Natural killer cell (primary cell): ENCODE measurements around the gene FAM8A1. TPM values are rescaled to one million over a fixed set of nuclear protein-coding genes. Genes with fewer than 3 reads are reported as not detected.
A peak's percentile ranks its signal among the peaks of the same experiment; 100 is the strongest.
"Not testable (repeated sequence)": the region's sequence is repeated elsewhere in the genome, so short reads cannot be mapped to it uniquely, and the experiment has no call there.

ENCODE experiments used
- ATAC-seq, 3 donors: fragments of 150-1000 bp in 2 of 3; fragments of 200-7000 bp in 1 of 3; cut with Tn5 transposase; 1 replicate in 1 of 3; 2 replicates in 2 of 3; pipeline ENCODE4 v1.10.0; 2021; ENCODE audit warnings: mild to moderate bottlenecking in 2 of 3, moderate library complexity in 2 of 3
- DNase-seq, 2 donors: peaks; one replicate each; pipeline versions ENCODE4 v3.0.0 to v3.0.0-alpha.2; 2013 to 2021; ENCODE audit warnings: mixed read lengths in 1 of 2
- H3K27ac ChIP-seq: one replicate; pipeline ENCODE4 v1.5.1; 2013; ENCODE audit warnings: mild to moderate bottlenecking, low read length
- H3K27me3 ChIP-seq: one replicate; pipeline ENCODE4 v1.6.1; 2013; ENCODE audit warnings: low read length; ENCODE audit not compliant: control insufficient read depth, insufficient read depth
- H3K36me3 ChIP-seq: one replicate; pipeline ENCODE4 v1.6.1; 2013; ENCODE audit warnings: low read length; ENCODE audit not compliant: control insufficient read depth, insufficient read depth
- H3K4me1 ChIP-seq: one replicate; pipeline ENCODE4 v1.6.1; 2013; ENCODE audit warnings: low read length; ENCODE audit not compliant: control insufficient read depth, insufficient read depth
- H3K4me3 ChIP-seq: one replicate; pipeline ENCODE4 v1.5.1; 2013; ENCODE audit warnings: low read length
- H3K9me3 ChIP-seq: one replicate; pipeline ENCODE4 v1.6.1; 2013; ENCODE audit warnings: low read length; ENCODE audit not compliant: control insufficient read depth, insufficient read depth
- H3K27ac Mint-ChIP-seq, 2 donors: one replicate each; pipeline ENCODE4 v1.8.0; 2022; ENCODE audit warnings: mild to moderate bottlenecking in 2 of 2, mixed read lengths in 2 of 2, moderate library complexity in 1 of 2
- H3K27me3 Mint-ChIP-seq, 2 donors: one replicate each; pipeline ENCODE4 v1.8.0; 2022; ENCODE audit warnings: low read depth in 2 of 2, mixed read lengths in 2 of 2
- H3K36me3 Mint-ChIP-seq: one replicate; pipeline ENCODE4 v1.8.0; 2022; ENCODE audit warnings: mixed read lengths
- H3K4me1 Mint-ChIP-seq, 2 donors: one replicate each; pipeline ENCODE4 v1.8.0; 2022; ENCODE audit warnings: mixed read lengths in 2 of 2
- H3K4me3 Mint-ChIP-seq: one replicate; pipeline ENCODE4 v1.8.0; 2022; ENCODE audit warnings: mild to moderate bottlenecking, moderate library complexity, mixed read lengths
- H3K9me3 Mint-ChIP-seq, 2 donors: one replicate each; pipeline ENCODE4 v1.8.0; 2022; ENCODE audit warnings: mixed read lengths in 2 of 2
- CTCF ChIP-seq: fragments of 200-600 bp; IDR thresholded peaks from one replicate; pipeline ENCODE4 v1.8.0; 2022; ENCODE audit warnings: antibody characterized with exemption
- WGBS: methylation state at CpG from one replicate; pipeline ENCODE4 v1.1.7; 2013; ENCODE audit warnings: missing lambda C conversion rate; ENCODE audit not compliant: insufficient coverage; 5-methylcytosine and 5-hydroxymethylcytosine counted together
- intact Hi-C: fragments of 100-400 bp; cut with micrococcal nuclease; formaldehyde crosslinking; loops from one replicate; pipeline ENCODE4 v1.14.2; 2022
- total RNA-seq, 4 donors: library from RNA; stranded (reverse); fragments of 120-200 nt in 1 of 4; gene quantifications; one replicate each; pipeline versions ENCODE4 v1.2.3 to v1.2.4, GENCODE V29; 2013 to 2022

The FAM8A1 gene
- total RNA-seq, 3 donors from 2014 or later (not counting 1 experiment from before 2014, with no cell fraction given): 32.1 to 45.4 (median 35.5) TPM

- H3K4me3 Mint-ChIP-seq: no peak overlapping the region
- H3K4me1 Mint-ChIP-seq: peaks cover 0 to 12% of the 10 kb centered on the region in 2 donors
- Histone ChIP-seq H3K27ac (no peak overlapping the region), H3K4me3 (no peak overlapping the region), H3K27me3 (peaks cover 2% of the 10 kb centered on the region), H3K4me1 (peaks cover 6% of the 10 kb centered on the region), H3K36me3 (no peaks in the 10 kb centered on the region), H3K9me3 (peaks cover 6% of the 10 kb centered on the region)
- DNase-seq (no peak), ATAC-seq (no peak)
- H3K27me3 Mint-ChIP-seq: peaks cover 13 to 44% of the 10 kb centered on the region in 2 donors
- peaks cover 2 to 3% of the 10 kb centered on the region in 2 donors for H3K9me3 Mint-ChIP-seq
- intact Hi-C loops: no loop called here
- 71% methylated on average over 1 of the region's 1 CpG for WGBS
- TF ChIP-seq CTCF: no peak
- H3K27ac Mint-ChIP-seq: no peak overlapping the region
- peaks cover 14% of the 10 kb centered on the region for H3K36me3 Mint-ChIP-seq
These were observed 23.0 kb upstream of the FAM8A1 start for GRCh38 chr6:17577059-17577458.

GRCh38 chr6:17580518-17581048, 19.5 kb upstream of the FAM8A1 start:
- H3K4me1 Mint-ChIP-seq: peaks cover 7 to 18% of the 10 kb centered on the region in 2 donors
- H3K36me3 Mint-ChIP-seq: peaks cover 14% of the 10 kb centered on the region
- Histone ChIP-seq H3K9me3 (peaks cover 6% of the 10 kb centered on the region), H3K27me3 (peaks cover 2% of the 10 kb centered on the region), H3K4me3 (peak overlapping the region; percentile 20), H3K4me1 (peaks cover 7% of the 10 kb centered on the region), H3K36me3 (no peaks in the 10 kb centered on the region), H3K27ac (no peak overlapping the region)
- ATAC-seq (peak; percentile 58 to 74 (median 73)), DNase-seq (peak in 1 of 2 donors; percentile 42)
- peaks cover 2 to 3% of the 10 kb centered on the region in 2 donors for H3K9me3 Mint-ChIP-seq
- peak overlapping the region; percentile 75 for H3K4me3 Mint-ChIP-seq
- peaks cover 6 to 23% of the 10 kb centered on the region in 2 donors for H3K27me3 Mint-ChIP-seq
- intact Hi-C loops: loop anchor here (5.0 kb wide), 1 partner anchor 237 kb away; no protein-coding TSS in a partner anchor
- no peak for TF ChIP-seq CTCF
- peak overlapping the region in 1 of 2 donors; percentile 15 for H3K27ac Mint-ChIP-seq
- WGBS: 33% methylated on average over 53 of the region's 53 CpGs

GRCh38 chr6:17581282-17581681, 18.8 kb upstream of the FAM8A1 start:
- peak overlapping the region; percentile 49 for H3K4me3 Mint-ChIP-seq
- not testable (repeated sequence) for DNase-seq

GRCh38 chr6:17583811-17584210, 16.3 kb upstream of the FAM8A1 start:
- Mint-ChIP-seq H3K4me3 (no peak overlapping the region), H3K27me3 (peaks cover 3 to 6% of the 10 kb centered on the region in 2 donors), H3K27ac (no peak overlapping the region), H3K4me1 (peaks cover 18 to 30% of the 10 kb centered on the region in 2 donors), H3K9me3 (no peaks in the 10 kb centered on the region), H3K36me3 (no peaks in the 10 kb centered on the region)
- 40% methylated on average over 5 of the region's 5 CpGs for WGBS
- no peaks in the 10 kb centered on the region for H3K9me3 ChIP-seq
- no peak overlapping the region for H3K27ac ChIP-seq
- no peak for TF ChIP-seq CTCF
- ATAC-seq (no peak), DNase-seq (no peak)
- H3K4me1 ChIP-seq: peaks cover 15% of the 10 kb centered on the region
- intact Hi-C loops: loop anchor here (1.0 to 5.0 kb wide), 3 partner anchors 220 to 427 kb away; no protein-coding TSS in a partner anchor
- peaks cover 2% of the 10 kb centered on the region for H3K27me3 ChIP-seq
- H3K36me3 ChIP-seq: no peaks in the 10 kb centered on the region
- no peak overlapping the region for H3K4me3 ChIP-seq

More at GRCh38 chr6:17581282-17581681, 18.8 kb upstream of the FAM8A1 start:
- Mint-ChIP-seq H3K27me3 (peaks cover 6 to 23% of the 10 kb centered on the region in 2 donors), H3K36me3 (peaks cover 14% of the 10 kb centered on the region), H3K4me1 (peaks cover 13 to 23% of the 10 kb centered on the region in 2 donors)
- not testable (repeated sequence) for H3K4me3 ChIP-seq, H3K9me3 Mint-ChIP-seq, ATAC-seq, H3K36me3 ChIP-seq, H3K27me3 ChIP-seq, H3K9me3 ChIP-seq, H3K27ac ChIP-seq, H3K27ac Mint-ChIP-seq
- intact Hi-C loops: loop anchor here (5.0 kb wide), 1 partner anchor 236 kb away; no protein-coding TSS in a partner anchor
- H3K4me1 ChIP-seq: peaks cover 14% of the 10 kb centered on the region
- 92% methylated on average over 6 of the region's 7 CpGs for WGBS
